Measurements from ENCODE around the gene CBX8.

The CBX8 gene

DNA sequence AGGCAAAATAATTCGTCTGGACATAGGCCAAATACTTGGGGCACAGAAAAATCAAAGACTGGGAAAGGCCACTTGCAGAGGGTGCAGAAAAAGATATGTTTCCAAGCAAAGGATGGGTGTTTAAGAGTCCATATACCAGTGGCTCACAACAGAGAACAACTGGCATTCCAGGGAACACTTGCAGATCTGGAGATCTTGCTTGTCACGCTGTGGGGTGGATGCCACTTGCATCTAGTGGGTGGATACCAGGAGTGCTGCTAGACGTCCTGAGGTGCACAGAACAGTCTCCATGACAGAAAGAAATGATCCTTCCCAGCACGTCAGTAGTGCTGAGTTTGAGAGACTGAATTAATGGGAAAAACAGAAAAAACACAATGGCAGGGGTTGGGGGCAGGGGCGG lies 8.4 kb downstream of the CBX8 start:
- H3K79me2 ChIP-seq (ENCODE audit: low read length) = no peaks in the 10 kb centered on the region
- H3K27me3 ChIP-seq (ENCODE audit: low read depth, low read length) = no peaks in the 10 kb centered on the region
- no peak for TF ChIP-seq EZH2phosphoT487 (IDR thresholded peaks at IDR 0.05; ENCODE audit: low read depth)
- TF ChIP-seq, protein P1, sequence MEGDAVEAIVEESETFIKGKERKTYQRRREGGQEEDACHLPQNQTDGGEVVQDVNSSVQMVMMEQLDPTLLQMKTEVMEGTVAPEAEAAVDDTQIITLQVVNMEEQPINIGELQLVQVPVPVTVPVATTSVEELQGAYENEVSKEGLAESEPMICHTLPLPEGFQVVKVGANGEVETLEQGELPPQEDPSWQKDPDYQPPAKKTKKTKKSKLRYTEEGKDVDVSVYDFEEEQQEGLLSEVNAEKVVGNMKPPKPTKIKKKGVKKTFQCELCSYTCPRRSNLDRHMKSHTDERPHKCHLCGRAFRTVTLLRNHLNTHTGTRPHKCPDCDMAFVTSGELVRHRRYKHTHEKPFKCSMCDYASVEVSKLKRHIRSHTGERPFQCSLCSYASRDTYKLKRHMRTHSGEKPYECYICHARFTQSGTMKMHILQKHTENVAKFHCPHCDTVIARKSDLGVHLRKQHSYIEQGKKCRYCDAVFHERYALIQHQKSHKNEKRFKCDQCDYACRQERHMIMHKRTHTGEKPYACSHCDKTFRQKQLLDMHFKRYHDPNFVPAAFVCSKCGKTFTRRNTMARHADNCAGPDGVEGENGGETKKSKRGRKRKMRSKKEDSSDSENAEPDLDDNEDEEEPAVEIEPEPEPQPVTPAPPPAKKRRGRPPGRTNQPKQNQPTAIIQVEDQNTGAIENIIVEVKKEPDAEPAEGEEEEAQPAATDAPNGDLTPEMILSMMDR (IDR thresholded peaks at IDR 0.05; ENCODE audit: low read depth, low read length) = no peak
- H4K20me1 ChIP-seq (ENCODE audit: insufficient read depth, low read length) = no peaks in the 10 kb centered on the region
- no peak overlapping the region for H3K4me3 ChIP-seq (ENCODE audit: low read length)
- peaks cover 22% of the 10 kb centered on the region for H3K36me3 ChIP-seq (replicated peaks; ENCODE audit: low read depth, low read length)
- no peak overlapping the region for H2AFZ ChIP-seq (ENCODE audit: low read depth, low read length)
- no peaks in the 10 kb centered on the region for H3K4me1 ChIP-seq (ENCODE audit: low read length)
- no peaks in the 10 kb centered on the region for H3K9me3 ChIP-seq (ENCODE audit: insufficient read depth, low read length)
- no peak overlapping the region for H3K9ac ChIP-seq (ENCODE audit: low read length)
- H3K4me2 ChIP-seq (ENCODE audit: low read length) = no peak overlapping the region
- H3K27ac ChIP-seq (ENCODE audit: low read length) = no peak overlapping the region

DNA sequence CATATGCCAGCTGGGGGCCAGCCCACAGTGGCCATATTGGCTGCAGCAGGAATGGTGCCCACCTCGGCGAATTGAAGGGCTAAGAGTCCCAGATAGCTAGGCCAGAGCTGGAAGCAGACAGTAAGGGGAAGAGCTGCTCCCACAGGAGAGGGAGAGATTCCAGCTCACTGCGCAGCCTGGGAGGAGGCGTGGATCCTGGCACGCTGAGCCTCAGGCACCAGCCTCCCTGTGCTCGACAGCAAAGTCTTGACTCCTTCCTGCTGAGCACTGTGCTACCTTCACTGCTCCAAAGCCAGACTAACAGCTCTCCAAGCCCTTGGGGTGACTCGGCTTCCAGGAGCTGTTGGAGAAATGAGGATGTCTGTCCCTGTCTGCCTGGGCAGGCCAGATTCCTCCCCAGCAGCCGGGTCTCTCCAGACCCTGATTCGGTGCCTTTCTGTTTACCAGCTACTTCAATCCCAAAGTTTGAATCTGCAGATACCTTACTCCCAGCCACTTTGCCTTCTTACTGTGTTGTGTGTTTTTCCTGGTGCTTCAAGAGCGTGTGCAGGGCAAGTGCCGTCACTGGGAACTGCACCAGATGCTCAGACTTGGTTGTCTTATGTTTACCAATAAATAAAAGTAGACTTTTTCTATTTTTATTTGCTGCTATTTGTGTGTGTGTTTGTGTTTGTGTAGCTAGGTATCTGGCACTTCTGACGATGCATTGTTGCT lies 9.8 kb downstream of the CBX8 start:
- TF ChIP-seq EZH2phosphoT487 (IDR thresholded peaks at IDR 0.05; ENCODE audit: low read depth) = no peak
- TF ChIP-seq, protein P1 (IDR thresholded peaks at IDR 0.05; ENCODE audit: low read depth, low read length) = no peak
- Histone ChIP-seq H3K9me3 (ENCODE audit: insufficient read depth, low read length) (no peaks in the 10 kb centered on the region), H4K20me1 (ENCODE audit: insufficient read depth, low read length) (no peaks in the 10 kb centered on the region; the same call in 1 of the 2 replicates), H3K9ac (ENCODE audit: low read length) (no peak overlapping the region), H3K4me1 (ENCODE audit: low read length) (no peaks in the 10 kb centered on the region), H2AFZ (ENCODE audit: low read depth, low read length) (no peak overlapping the region), H3K27me3 (ENCODE audit: low read depth, low read length) (no peaks in the 10 kb centered on the region), H3K4me3 (ENCODE audit: low read length) (no peak overlapping the region), H3K36me3 (replicated peaks; ENCODE audit: low read depth, low read length) (peaks cover 25% of the 10 kb centered on the region), H3K79me2 (ENCODE audit: low read length) (no peaks in the 10 kb centered on the region), H3K27ac (ENCODE audit: low read length) (no peak overlapping the region), H3K4me2 (ENCODE audit: low read length) (no peak overlapping the region)

DNA sequence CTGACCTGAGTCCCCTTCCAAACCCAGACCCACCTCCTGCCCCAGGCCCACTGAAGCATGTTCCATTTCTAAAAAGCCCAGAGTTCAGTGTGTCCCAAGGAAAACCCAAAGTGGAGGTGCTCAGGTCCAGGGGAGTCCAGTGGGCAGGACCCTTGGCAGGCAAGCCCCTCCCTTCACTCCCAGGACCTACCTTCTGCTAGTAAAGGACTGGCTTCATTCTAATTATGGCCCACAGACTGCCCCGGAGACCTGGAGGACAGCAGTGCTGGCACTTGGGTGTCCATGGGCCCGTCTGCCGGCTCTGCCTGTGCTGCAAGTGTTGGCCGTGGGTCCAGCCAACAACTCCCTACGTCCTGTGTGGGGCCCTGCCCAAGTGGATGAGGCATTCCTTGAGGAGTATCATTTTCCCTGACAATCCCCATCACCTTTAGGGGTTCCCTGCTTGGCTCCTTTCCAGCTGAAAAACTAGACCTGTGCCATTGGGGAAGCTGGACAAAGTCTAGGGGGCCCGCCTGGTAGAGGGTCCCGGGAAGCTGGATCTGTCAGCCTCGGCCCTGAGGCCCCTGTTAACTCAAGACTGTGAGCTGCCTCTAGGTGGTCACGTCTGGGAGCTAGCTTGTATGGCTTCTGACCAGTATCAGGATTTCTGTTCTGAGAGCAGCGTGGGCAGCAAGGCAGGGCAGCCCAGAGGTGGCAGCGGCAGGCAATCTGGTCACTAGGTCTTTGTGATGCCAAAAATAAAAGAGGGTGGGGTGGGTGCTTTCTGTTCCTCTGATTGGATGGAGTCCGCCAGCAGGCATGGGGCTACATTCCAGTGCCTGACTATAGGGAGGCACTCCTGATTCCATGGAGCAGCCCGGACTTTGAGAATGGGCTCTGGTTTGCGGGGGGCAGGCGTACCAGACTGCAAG lies 10.7 kb downstream of the CBX8 start:
- Histone ChIP-seq H3K79me2 (ENCODE audit: low read length) (no peaks in the 10 kb centered on the region), H3K4me3 (ENCODE audit: low read length) (no peak overlapping the region), H3K9me3 (ENCODE audit: insufficient read depth, low read length) (no peaks in the 10 kb centered on the region), H3K4me2 (ENCODE audit: low read length) (no peak overlapping the region), H3K9ac (ENCODE audit: low read length) (no peak overlapping the region), H3K4me1 (ENCODE audit: low read length) (no peaks in the 10 kb centered on the region), H3K27ac (ENCODE audit: low read length) (no peak overlapping the region), H4K20me1 (ENCODE audit: insufficient read depth, low read length) (no peaks in the 10 kb centered on the region; the same call in 1 of the 2 replicates), H3K27me3 (ENCODE audit: low read depth, low read length) (no peaks in the 10 kb centered on the region), H2AFZ (ENCODE audit: low read depth, low read length) (no peak overlapping the region), H3K36me3 (replicated peaks; ENCODE audit: low read depth, low read length) (peaks cover 27% of the 10 kb centered on the region)
- TF ChIP-seq, protein P1 (IDR thresholded peaks at IDR 0.05; ENCODE audit: low read depth, low read length) = no peak
- no peak for TF ChIP-seq EZH2phosphoT487 (IDR thresholded peaks at IDR 0.05; ENCODE audit: low read depth)

All from OCI-LY3 (cell line).